ENCODE data around the gene ARPP19. TPM values are rescaled to one million over a fixed set of nuclear protein-coding genes. Genes with fewer than 3 reads are reported as not detected.
"Not testable (repeated sequence)": the region's sequence is repeated elsewhere in the genome, so short reads cannot be mapped to it uniquely, and the experiment has no call there.

Gene ARPP19
- total and polyA plus RNA-seq, 12 donors, result 19.1 to 184 (median 138) TPM

- H3K36me3 ChIP-seq (replicated peaks in 1 of 2), result peaks cover 0 to 75% of the 10 kb centered on the region in 2 donors
- WGBS, 4 donors, result 85 to 96% (median 90%) methylated on average over 5 of the region's 5 CpGs
These were observed 40.8 kb upstream of the ARPP19 start for GRCh38 chr15:52609593-52609992.

GRCh38 chr15:52584414-52584813, 15.6 kb upstream of the ARPP19 start:
- H3K27me3 ChIP-seq, result no peaks in the 10 kb centered on the region
- no peaks in the 10 kb centered on the region for H3K4me1 ChIP-seq (replicated peaks in 1 of 2)
- no peak for DNase-seq
- TF ChIP-seq POLR2A (IDR thresholded peaks at IDR 0.05), result no peak
- TF ChIP-seq CTCF (IDR thresholded peaks at IDR 0.05), result no peak
- WGBS, 4 donors, result 93 to 97% (median 94%) methylated on average over 7 of the region's 7 CpGs
- intact Hi-C loops (cut with DNase I), result no loop called here
- H3K9me3 ChIP-seq (replicated peaks in 1 of 3), result no peaks in the 10 kb centered on the region
- H3K27ac ChIP-seq, result no peak overlapping the region
- H3K4me3 ChIP-seq, result no peak overlapping the region
- H3K36me3 ChIP-seq (replicated peaks in 1 of 2), result peaks cover 0 to 33% of the 10 kb centered on the region in 2 donors

More at GRCh38 chr15:52609593-52609992, 40.8 kb upstream of the ARPP19 start:
- Histone ChIP-seq H3K4me1 (replicated peaks in 1 of 2) (peaks cover 0 to 7% of the 10 kb centered on the region in 2 donors), H3K9me3 (replicated peaks in 1 of 3) (no peaks in the 10 kb centered on the region), H3K4me3 (no peak overlapping the region), H3K27ac (no peak overlapping the region), H3K27me3 (no peaks in the 10 kb centered on the region)
- no peak for DNase-seq
- TF ChIP-seq CTCF (IDR thresholded peaks at IDR 0.05), result no peak
- TF ChIP-seq POLR2A (IDR thresholded peaks at IDR 0.05), result no peak
- intact Hi-C loops (cut with DNase I), result no loop called here

- Histone ChIP-seq H3K9me3 (replicated peaks in 1 of 3) (no peaks in the 10 kb centered on the region), H3K4me3 (no peak overlapping the region), H3K27ac (no peak overlapping the region), H3K36me3 (replicated peaks in 1 of 2) (peaks cover 0 to 8% of the 10 kb centered on the region in 2 donors), H3K4me1 (replicated peaks in 1 of 2) (no peaks in the 10 kb centered on the region), H3K27me3 (no peaks in the 10 kb centered on the region)
- TF ChIP-seq POLR2A (IDR thresholded peaks at IDR 0.05) (no peak), CTCF (IDR thresholded peaks at IDR 0.05) (no peak)
- intact Hi-C loops (cut with DNase I), result no loop called here
- no peak for DNase-seq
- 84 to 87% (median 87%) methylated on average over 8 of the region's 8 CpGs for WGBS, 4 donors
These were observed 11.0 kb upstream of the ARPP19 start for GRCh38 chr15:52579852-52580251.

GRCh38 chr15:52576692-52577091, 7.9 kb upstream of the ARPP19 start:
- H3K27me3 ChIP-seq, result no peaks in the 10 kb centered on the region
- no peak overlapping the region for H3K4me3 ChIP-seq
- 90 to 92% (median 90%) methylated on average over 2 of the region's 2 CpGs for WGBS, 4 donors
- intact Hi-C loops (cut with DNase I), result no loop called here
- DNase-seq, result no peak
- no peaks in the 10 kb centered on the region for H3K36me3 ChIP-seq (replicated peaks in 1 of 2)
- H3K4me1 ChIP-seq (replicated peaks in 1 of 2), result no peaks in the 10 kb centered on the region
- H3K27ac ChIP-seq, result no peak overlapping the region
- TF ChIP-seq POLR2A (IDR thresholded peaks at IDR 0.05) (no peak), CTCF (IDR thresholded peaks at IDR 0.05) (no peak)
- H3K9me3 ChIP-seq (replicated peaks in 1 of 3), result no peaks in the 10 kb centered on the region

- H3K27me3 ChIP-seq; DNase-seq; H3K9me3 ChIP-seq (replicated peaks in 1 of 3); H3K27ac ChIP-seq; H3K4me3 ChIP-seq; H3K36me3 ChIP-seq (replicated peaks in 1 of 2); intact Hi-C loops (cut with DNase I); H3K4me1 ChIP-seq (replicated peaks in 1 of 2): not testable (repeated sequence)
- WGBS, 4 donors, result 82 to 83% (median 82%) methylated on average over 7 of the region's 7 CpGs
These were observed 6.7 kb upstream of the ARPP19 start for GRCh38 chr15:52575573-52575972.

All from adrenal gland (tissue), 12 donors.